Heart left ventricle (tissue), 16 donors: ENCODE results near the gene NELFCD. TPM values are rescaled to one million over a fixed set of nuclear protein-coding genes. Genes with fewer than 3 reads are reported as not detected.

Source experiments
- ATAC-seq, 4 donors: fragments of 200-7000 bp; cut with Tn5 transposase; one replicate each; pipeline ENCODE4 v1.9.1; 2020 to 2022; ENCODE audit warnings: moderate library complexity in 4 of 4, mild to moderate bottlenecking in 3 of 4, moderate number of reproducible peaks in 1 of 4
- DNase-seq, 5 donors: peaks; one replicate each; pipeline ENCODE4 v3.0.0-alpha.2; 2020
- H3K27ac ChIP-seq, 12 donors: fragments of 200-600 bp; sonication (generic) in 4 of 12; one replicate each; pipeline versions ENCODE4 v1.5.0 to v1.8.0; 2016 to 2022; ENCODE audit warnings: mild to moderate bottlenecking in 2 of 12
- H3K27me3 ChIP-seq, 9 donors: fragments of 200-600 bp; sonication (generic) in 2 of 9; one replicate each; pipeline versions ENCODE4 v1.5.1 to v1.8.0; 2016 to 2022; ENCODE audit warnings: mild to moderate bottlenecking in 3 of 9
- H3K36me3 ChIP-seq, 9 donors: fragments of 200-600 bp; sonication (generic) in 2 of 9; one replicate each; pipeline versions ENCODE4 v1.5.0 to v1.8.0; 2018 to 2022; ENCODE audit warnings: mild to moderate bottlenecking in 2 of 9
- H3K4me1 ChIP-seq, 12 donors: fragments of 200-600 bp; sonication (generic) in 4 of 12; one replicate each; pipeline versions ENCODE4 v1.5.0 to v1.8.0; 2016 to 2022; ENCODE audit warnings: mild to moderate bottlenecking in 3 of 12
- H3K4me3 ChIP-seq, 12 donors: fragments of 200-600 bp; sonication (generic) in 4 of 12; one replicate each; pipeline versions ENCODE4 v1.5.0 to v1.8.0; 2017 to 2022; ENCODE audit warnings: mild to moderate bottlenecking in 9 of 12, moderate library complexity in 4 of 12
- H3K9me3 ChIP-seq, 12 donors: fragments of 200-600 bp; sonication (generic) in 4 of 12; one replicate each; pipeline versions ENCODE4 v1.5.0 to v1.8.0; 2016 to 2022; ENCODE audit warnings: mild to moderate bottlenecking in 1 of 12
- CTCF ChIP-seq, 12 donors: fragments of 200-600 bp; sonication (generic) in 4 of 12; IDR thresholded peaks; one replicate each; pipeline versions ENCODE4 v1.5.0 to v1.8.0; 2018 to 2022; ENCODE audit warnings: antibody characterized with exemption in 12 of 12, mild to moderate bottlenecking in 5 of 12
- POLR2A ChIP-seq, 2 donors: fragments of 450-650 bp; IDR thresholded peaks; one replicate each; pipeline ENCODE4 v1.6.1; 2017; ENCODE audit warnings: antibody characterized with exemption in 2 of 2, mild to moderate bottlenecking in 2 of 2, moderate library complexity in 2 of 2
- WGBS, 4 donors: extraction: QIAGEN DNeasy Blood & Tissue Kit in 2 of 4; methylation state at CpG; one replicate each; pipeline versions ENCODE4 v1.1.5 to v1.1.7; 2013 to 2018; 5-methylcytosine and 5-hydroxymethylcytosine counted together
- intact Hi-C, 10 donors: fragments of 100-400 bp; cut with DNase I; formaldehyde crosslinking; loops; one replicate each; pipeline versions ENCODE4 v1.11.1 to v1.14.2; 2022
- polyA plus RNA-seq, 2 donors: library from polyadenylated mRNA; stranded (reverse); fragments of 200-250 nt; gene quantifications; one replicate each; pipeline ENCODE4 v1.2.3, GENCODE V29; 2013
- total RNA-seq, 9 donors: library from RNA; depleted of rRNA in 2 of 9; stranded (reverse); fragments of >200 nt in 2 of 9; fragmentation: NEBNext Ultra II Directional in 3 of 9; extraction: Animal tissue kit (Norgen Biotek cat#: 25700) in 3 of 9; gene quantifications; one replicate each; pipeline versions ENCODE4 v1.1.0 to v1.2.4, GENCODE V29; 2016 to 2023
- donor health status: ischemic (EF 13 %, LVEDD 7.1; RV severe dilation, severe dysfunction).
- donor health status: healthy with polysubstance abuse.
- donor health status: DM: no; HTN: yes; CAD: no.
- donor health status: DM: no; HTN: no; CAD: no.
- donor health status: ischemic (EF 25% LVEDD 6.9; RV normal size, moderate dysfunction).
- donor health status: ischemic (EF 25% LVEDD 5.7; RV mildly dilated, moderate dysfunction).
- donor health status: healthy.
- donor health status: DM: yes; HTN: yes; CAD: no.
- donor health status: ischemic (EF 35%, LVEDD 5.7; RV mildly dilated, moderate dysfunction).
- donor health status: nonischemic (EF 11% LVEDD 7.7; RV severe dilation, severe dysfunction).
- donor health status: DM: yes; HTN: yes; CAD: no.
- donor health status: PGD.
- donor health status: ischemic (EF 29% LVEDD 5.4; RV normal size, mild dysfunction).
- donor health status: nonischemic (EF 23%, LVEDD 6.1; RV moderate dilation, normal function).

Gene NELFCD
- total and polyA plus RNA-seq, 11 donors: 21.7 to 43.8 (median 26.5) TPM

- peaks cover 0 to 60% (median 48%) of the 10 kb centered on the region in 12 donors for H3K4me1 ChIP-seq
- H3K27ac ChIP-seq: peak overlapping the region in 10 of 12 donors; percentile 84 to 98 (median 92)
- H3K9me3 ChIP-seq: no peaks in the 10 kb centered on the region
- TF ChIP-seq CTCF (IDR thresholded peaks at IDR 0.05) (no peak), POLR2A (IDR thresholded peaks at IDR 0.05) (no peak)
- H3K4me3 ChIP-seq: peak overlapping the region; percentile 59 to 94 (median 83)
- intact Hi-C loops: loop anchor here in 5 of 10 donors (2.0 to 10.0 kb wide), 6 partner anchors 14 to 379 kb away; partner anchors contain the start of genes NELFCD (in 5 of the 5) and STX16 (in 1 of the 5)
- no peaks in the 10 kb centered on the region for H3K27me3 ChIP-seq
- WGBS, 4 donors: 67 to 72% (median 70%) methylated on average over 7 of the region's 7 CpGs
- no peak for ATAC-seq
- peaks cover 0 to 76% (median 69%) of the 10 kb centered on the region in 9 donors for H3K36me3 ChIP-seq
- DNase-seq: no peak
Measured at GRCh38 chr20:59030911-59031563, 50.0 kb downstream of the NELFCD start.

DNA sequence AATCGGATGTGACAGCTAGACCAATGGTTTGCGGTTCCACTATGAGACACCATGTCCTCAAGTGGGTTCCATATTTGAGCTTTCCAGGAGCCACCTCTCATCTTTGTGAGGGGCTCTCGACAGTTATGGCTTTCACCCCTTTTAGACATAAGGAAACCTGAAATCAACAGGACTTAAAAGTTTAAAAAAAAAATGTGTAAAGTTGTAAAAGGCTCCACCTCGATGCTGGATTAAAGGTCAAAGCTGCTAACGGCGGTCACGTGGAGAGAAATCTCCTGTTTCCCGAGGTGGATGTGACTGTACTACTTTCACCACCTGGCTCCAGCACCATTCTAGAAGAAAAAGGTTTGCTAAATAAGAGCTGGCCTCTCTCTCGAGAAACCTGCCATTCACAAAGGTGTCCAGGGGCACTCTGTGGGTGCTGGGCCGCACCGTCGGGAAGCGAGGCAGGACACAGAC lies 50.5 kb downstream of the NELFCD start:
- peak overlapping the region; percentile 59 to 94 (median 83) for H3K4me3 ChIP-seq
- ATAC-seq (no peak), DNase-seq (no peak)
- WGBS, 4 donors: 14 to 21% (median 17%) methylated on average over 13 of the region's 13 CpGs
- peaks cover 0 to 76% (median 69%) of the 10 kb centered on the region in 9 donors for H3K36me3 ChIP-seq
- intact Hi-C loops: loop anchor here in 7 of 10 donors (2.0 to 10.0 kb wide), 8 partner anchors 15 to 379 kb away; partner anchors contain the start of genes NELFCD (in 5 of the 7) and STX16 (in 1 of the 7)
- no peak for TF ChIP-seq POLR2A (IDR thresholded peaks at IDR 0.05)
- TF ChIP-seq CTCF (IDR thresholded peaks at IDR 0.05): no peak
- peak overlapping the region; percentile 83 to 98 (median 92) for H3K27ac ChIP-seq
- no peaks in the 10 kb centered on the region for H3K9me3 ChIP-seq
- no peaks in the 10 kb centered on the region for H3K27me3 ChIP-seq
- H3K4me1 ChIP-seq: peaks cover 0 to 57% (median 48%) of the 10 kb centered on the region in 12 donors

DNA sequence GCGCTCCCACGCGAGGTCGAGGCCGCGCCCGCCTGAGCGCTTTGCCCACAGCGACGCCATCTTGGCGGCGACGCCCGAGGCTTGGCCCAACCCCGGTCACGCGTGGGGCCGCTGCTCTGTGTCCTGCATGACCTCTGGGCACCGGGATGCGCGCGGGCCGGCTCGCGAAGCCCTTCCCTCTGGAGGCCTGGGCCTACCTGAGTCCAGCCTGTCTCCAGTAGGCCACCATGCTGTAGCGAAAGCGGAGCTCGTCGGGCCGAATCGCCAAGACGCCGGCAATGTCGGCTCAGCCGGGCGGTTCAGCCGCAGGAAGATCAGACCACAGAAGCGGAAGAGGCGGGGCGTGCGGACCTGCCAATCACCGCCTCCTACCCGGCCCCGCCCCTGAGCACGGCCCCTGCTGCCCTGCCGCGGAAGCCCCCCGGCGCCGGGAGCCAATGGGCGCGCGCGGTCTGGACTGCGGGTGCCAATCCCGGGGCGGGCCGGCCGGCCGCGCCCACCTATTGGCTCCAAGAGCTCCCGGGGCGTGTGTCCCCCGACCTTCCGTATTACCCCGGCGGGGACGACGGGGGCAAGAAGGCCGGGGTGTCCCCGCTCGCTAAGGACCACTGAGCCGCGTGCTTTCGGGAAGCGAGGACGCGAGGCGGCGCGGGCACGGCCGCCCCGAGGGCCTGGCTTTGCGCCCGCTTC lies 51.1 kb downstream of the NELFCD start, which contains the start of gene ATP5F1E:
TSS of gene ATP5F1E (minus strand) at position 313 of the 690 bp plus-strand sequence. CDS start at position 229, 84 bp downstream.
- Histone ChIP-seq H3K9me3 (no peaks in the 10 kb centered on the region), H3K4me3 (peak within 1 kb of the TSS; percentile 59 to 94 (median 83)), H3K36me3 (peaks cover 0 to 76% (median 69%) of the 10 kb centered on the region in 9 donors), H3K4me1 (peaks cover 0 to 52% (median 48%) of the 10 kb centered on the region in 12 donors), H3K27ac (peak within 1 kb of the TSS; percentile 83 to 98 (median 92)), H3K27me3 (no peaks in the 10 kb centered on the region)
- ATAC-seq: peak; percentile 99 to 100 (median 100)
- peak; percentile 97 to 98 (median 98) for DNase-seq
- WGBS, 4 donors: 0 to 3% (median 0%) methylated on average over 16 to 86 of the region's 86 CpGs
- intact Hi-C loops: loop anchor here in 7 of 10 donors (2.0 to 10.0 kb wide), 7 partner anchors 47 to 380 kb away; partner anchors contain the start of genes NELFCD (in 5 of the 7) and STX16 (in 1 of the 7)
- TF ChIP-seq CTCF (IDR thresholded peaks at IDR 0.05) (peak in 1 of 12 donors; percentile 3), POLR2A (IDR thresholded peaks at IDR 0.05) (peak; percentile 86 to 97)
